ENCODE results near the gene SLITRK2.

Gene SLITRK2, protein sequence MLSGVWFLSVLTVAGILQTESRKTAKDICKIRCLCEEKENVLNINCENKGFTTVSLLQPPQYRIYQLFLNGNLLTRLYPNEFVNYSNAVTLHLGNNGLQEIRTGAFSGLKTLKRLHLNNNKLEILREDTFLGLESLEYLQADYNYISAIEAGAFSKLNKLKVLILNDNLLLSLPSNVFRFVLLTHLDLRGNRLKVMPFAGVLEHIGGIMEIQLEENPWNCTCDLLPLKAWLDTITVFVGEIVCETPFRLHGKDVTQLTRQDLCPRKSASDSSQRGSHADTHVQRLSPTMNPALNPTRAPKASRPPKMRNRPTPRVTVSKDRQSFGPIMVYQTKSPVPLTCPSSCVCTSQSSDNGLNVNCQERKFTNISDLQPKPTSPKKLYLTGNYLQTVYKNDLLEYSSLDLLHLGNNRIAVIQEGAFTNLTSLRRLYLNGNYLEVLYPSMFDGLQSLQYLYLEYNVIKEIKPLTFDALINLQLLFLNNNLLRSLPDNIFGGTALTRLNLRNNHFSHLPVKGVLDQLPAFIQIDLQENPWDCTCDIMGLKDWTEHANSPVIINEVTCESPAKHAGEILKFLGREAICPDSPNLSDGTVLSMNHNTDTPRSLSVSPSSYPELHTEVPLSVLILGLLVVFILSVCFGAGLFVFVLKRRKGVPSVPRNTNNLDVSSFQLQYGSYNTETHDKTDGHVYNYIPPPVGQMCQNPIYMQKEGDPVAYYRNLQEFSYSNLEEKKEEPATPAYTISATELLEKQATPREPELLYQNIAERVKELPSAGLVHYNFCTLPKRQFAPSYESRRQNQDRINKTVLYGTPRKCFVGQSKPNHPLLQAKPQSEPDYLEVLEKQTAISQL

DNA sequence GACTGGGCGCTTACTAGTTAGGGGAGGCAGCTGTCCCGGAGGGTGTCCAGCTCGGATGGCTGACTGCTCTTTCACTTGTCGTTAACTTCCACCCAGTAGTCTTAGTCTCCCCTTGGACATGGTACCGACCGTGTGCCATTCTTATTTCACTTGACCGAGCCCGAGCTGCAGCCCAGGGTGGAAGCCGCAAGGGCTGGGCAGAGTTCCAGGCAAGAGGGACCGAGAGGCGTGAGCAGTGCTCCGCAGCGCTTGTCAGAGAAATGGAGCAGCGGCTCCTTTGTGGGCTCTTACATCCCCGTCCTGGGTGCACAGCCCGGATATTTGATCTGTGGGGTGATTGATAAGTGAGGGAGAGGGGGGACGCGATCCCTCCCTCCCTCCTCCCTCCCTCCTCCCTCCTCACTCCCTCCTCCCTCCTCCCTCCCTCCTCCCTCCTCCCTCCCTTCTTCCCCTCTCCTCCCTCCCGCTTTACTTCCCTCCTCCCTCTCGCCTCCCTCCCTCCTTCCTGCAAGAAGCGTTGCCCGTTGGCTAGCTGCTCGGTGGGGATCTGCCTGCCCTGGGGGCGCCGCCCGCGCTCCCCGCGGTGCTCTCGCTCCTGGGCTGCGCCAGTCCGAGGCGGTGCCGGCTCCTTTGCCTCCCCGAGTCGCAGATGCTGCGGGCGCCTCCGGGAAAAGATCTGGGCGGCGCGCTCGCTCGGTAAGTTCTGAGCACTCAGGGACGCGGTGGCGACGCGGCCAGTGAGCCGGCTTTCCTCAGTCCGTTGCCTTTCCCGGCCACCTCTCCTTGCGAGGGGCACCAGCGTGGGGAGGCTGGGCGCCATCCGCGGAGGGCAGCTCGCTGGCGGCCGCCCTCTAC lies at the start of gene SLITRK2:
SLITRK2 (plus strand) TSS at position 499 of the 855 bp plus-strand sequence. CDS start 4,597 bp downstream, outside the sequence.
- DNase-seq, result no peak

DNA sequence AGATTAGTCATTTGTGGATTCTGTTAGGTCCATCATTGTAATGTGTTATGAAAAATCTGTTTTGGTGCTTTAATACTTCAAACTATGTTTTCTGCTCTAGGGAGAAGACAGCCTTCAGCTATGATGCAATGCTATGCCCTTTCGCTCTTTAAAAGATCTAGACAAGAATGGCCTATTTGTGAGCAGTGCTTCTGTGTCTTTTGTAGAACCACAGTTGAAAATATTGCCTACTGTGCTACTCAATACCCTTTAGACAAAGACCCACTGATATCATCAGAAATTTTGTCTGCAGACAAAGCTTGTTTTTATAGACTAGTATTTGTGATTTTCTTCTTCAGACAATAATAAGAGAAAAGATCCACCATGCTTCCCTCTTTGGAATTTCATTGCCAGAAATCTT lies 44.6 kb upstream of the SLITRK2 start:
- DNase-seq, result no peak

GRCh38 chrX:145792281-145792680 lies 25.3 kb upstream of the SLITRK2 start:
- no peak for DNase-seq

GRCh38 chrX:145803508-145803907 lies 14.1 kb upstream of the SLITRK2 start:
- DNase-seq, result no peak

- DNase-seq, result no peak
Observed at GRCh38 chrX:145813081-145813480, 4.5 kb upstream of the SLITRK2 start.

DNA sequence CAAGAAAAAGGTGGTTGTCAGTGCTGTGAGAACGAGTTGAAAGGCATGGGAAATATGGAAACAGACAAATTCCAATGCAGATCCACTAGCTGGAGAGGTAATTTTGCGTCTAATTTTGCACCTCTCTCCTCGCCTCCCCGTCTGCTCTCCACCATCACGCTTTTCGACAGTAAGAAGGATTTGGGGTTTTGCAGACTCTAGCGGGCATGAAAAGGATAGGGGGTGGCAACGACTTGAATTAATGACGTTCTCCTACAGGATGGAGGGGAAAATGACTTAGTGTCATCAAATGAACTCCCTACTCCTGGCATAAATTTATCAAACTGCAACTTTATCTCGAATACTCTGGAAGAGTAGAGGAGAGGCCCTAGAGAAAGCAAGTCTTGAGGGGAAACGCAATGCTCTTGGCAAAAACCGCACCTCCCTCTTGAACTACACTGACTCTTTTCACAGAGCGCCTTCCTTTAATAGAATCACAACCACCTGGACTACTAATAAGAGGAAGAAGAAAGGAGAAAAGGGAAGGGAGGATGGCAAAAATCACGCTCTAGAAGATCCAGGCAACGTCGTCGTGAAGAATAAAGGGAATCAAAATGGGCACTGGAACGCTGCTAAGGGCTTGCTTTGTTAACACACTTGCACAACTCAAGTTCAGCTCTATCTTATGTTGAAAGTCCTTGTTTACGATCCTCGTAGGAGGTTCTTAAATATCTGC lies 871 bp upstream of the SLITRK2 start:
- no peak for DNase-seq

DNA sequence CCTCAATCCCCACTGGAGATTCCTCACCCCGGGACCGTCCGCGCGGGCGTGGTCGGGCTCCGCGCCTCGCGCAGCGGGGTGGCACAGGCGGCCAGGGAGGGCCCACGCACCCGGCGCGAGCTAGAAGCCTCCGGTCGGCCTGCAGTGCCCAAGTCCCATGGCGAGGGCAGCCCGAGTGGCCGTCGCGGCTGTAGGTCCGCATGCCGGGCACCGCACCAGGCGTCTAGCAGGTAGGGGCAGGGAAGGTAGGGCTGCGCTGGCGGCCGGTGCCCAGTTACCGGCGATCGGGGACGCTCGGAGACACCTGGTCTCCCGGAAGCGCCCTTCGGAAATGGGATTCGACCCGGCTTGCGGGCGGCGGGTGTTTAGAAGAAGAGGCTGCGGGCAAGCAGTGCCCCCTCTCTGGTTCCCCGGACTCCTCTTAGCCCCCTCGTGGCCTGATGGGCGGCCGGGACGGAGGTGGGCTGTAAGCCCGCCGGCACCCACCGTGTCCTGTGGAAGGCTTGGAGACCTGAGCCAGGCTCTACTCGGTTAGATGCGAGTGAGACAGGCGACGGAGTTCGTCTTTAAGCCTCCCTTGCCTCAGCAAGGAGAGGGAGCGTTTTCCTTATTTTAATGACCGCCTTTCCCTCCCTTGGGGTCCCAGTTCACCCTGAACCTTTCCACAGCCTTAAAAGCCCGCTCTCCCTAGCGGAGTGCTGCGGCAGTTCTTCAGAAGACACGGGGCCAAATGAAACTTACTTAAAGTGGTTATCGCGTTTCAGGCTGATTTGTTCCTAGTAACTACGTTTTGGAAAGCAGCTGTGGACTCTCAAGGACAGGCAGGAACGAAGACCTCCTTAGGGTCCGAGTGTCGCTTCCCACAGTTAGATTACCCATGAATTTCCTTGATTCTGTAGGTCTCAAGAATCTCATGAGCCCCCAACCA lies 821 bp downstream of the SLITRK2 start:
- DNase-seq, result no peak

- no peak for DNase-seq
Observed at GRCh38 chrX:145820825-145821224, 3.2 kb downstream of the SLITRK2 start.

DNA sequence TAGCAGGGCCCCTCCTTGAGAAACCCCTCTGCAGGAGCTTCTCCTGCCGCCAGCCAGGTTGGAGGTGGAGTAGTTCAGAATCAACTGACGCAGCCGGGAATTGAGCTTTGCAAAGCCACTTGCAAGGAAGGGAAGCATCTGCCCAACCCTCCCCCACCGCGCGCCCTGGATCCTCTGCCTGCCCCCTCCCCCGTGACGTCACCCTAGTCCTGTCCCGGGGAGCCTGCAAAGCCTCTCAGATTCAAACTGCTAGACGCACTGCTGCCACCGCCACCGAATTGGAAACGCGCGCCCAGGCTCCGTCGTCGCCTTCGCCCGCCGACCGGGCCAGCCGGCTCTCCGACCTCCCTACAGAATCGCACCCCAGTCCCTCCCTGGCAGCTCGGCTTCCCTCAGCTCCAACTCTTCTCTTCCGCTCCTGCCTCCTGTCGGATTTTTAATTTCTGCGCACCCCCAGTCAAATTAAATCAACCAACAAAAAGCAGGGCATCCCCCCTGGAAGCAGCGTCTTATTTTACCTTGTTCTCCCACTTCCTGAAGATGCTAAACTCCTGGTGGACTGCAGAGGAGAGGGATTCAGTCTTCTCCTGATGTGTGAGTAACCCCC lies 3.8 kb downstream of the SLITRK2 start:
- DNase-seq, result no peak

- DNase-seq, result no peak
Observed at GRCh38 chrX:145821898-145822571, 4.4 kb downstream of the SLITRK2 start.

DNA sequence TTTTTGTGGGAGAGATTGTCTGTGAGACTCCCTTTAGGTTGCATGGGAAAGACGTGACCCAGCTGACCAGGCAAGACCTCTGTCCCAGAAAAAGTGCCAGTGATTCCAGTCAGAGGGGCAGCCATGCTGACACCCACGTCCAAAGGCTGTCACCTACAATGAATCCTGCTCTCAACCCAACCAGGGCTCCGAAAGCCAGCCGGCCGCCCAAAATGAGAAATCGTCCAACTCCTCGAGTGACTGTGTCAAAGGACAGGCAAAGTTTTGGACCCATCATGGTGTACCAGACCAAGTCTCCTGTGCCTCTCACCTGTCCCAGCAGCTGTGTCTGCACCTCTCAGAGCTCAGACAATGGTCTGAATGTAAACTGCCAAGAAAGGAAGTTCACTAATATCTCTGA lies 5.5 kb downstream of the SLITRK2 start:
- DNase-seq, result no peak

GRCh38 chrX:145825896-145826295 lies 8.3 kb downstream of the SLITRK2 start:
- DNase-seq, result no peak

DNA sequence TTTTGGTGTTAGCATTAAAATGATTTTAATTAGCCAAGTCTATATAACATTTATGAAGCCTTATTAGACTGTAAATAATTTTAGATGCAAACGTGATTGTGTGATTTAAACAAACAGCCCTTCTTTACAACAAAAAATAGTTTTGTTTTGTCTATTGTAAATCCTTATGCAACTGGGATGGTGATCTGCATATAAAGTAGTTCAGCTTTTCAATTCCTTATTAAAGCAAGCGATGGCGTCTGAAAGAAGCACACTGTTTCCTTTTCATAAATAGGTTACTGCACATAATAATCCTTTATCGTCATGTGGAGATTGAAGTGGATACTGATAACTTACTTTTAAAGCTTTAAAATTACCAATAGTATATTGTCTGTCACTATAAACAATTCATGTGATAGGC lies 8.8 kb downstream of the SLITRK2 start:
- DNase-seq, result no peak

DNA sequence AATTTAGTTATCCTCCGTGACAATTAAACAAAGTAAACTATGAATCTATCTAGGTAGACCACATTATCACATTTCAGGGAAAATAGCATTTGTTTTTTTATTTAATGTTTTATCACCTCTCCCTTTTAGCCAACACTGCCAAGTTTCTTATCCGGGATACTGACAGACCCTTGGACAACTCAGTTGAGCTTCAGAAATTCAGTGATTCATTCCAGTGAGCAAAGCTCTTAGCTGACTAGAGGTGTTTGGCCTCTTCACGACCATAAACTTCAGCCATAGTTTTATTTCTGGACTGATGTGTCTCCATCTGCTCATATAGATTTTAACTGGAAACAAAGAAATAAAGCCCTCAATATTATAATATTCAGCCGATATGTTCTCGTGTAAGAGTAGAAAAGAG lies 15.2 kb downstream of the SLITRK2 start:
- DNase-seq, result no peak

GRCh38 chrX:145840531-145840930 lies 22.9 kb downstream of the SLITRK2 start:
- no peak for DNase-seq

- no peak for DNase-seq
Observed at GRCh38 chrX:145843146-145843904, 25.7 kb downstream of the SLITRK2 start.

- no peak for DNase-seq
Observed at GRCh38 chrX:145844886-145845285, 27.3 kb downstream of the SLITRK2 start.

- no peak for DNase-seq
Observed at GRCh38 chrX:145848448-145848847, 30.8 kb downstream of the SLITRK2 start.

DNA sequence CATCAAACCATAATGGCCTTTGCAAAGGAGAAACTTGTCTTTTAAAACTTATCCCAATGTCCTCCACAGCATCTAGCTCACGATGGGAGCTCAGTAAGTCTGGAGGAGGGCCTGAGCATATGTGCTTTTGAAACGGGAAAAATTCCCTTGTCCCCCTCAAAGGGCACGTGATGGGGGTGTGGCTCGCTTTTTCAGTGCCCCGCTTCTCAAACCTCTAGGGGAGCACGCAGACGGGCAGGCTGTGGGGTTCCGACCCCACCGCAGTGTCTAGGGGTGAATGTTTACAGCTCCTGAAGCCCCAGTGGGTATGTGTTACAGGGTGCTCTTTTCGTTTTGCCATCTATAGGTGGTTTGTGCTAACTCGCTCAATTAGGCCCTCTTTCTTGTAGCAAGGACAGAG lies 31.2 kb downstream of the SLITRK2 start:
- no peak for DNase-seq
